IMR-90 (cell line): ENCODE data around the gene ZNF248. TPM values are rescaled to one million over a fixed set of nuclear protein-coding genes. Genes with fewer than 3 reads are reported as not detected.

Source experiments
- ATAC-seq: fragments of 200-7000 bp; cut with Tn5 transposase; 2 replicates; pipeline ENCODE4 v1.9.1; 2020; ENCODE audit warnings: low read depth, mild to moderate bottlenecking, moderate library complexity
- BruUV-seq: library from RNA; stranded (reverse); fragments of 400-500 nt; replicated peaks from 2 replicates; lab custom pipeline; 2021; lab: Mats Ljungman, UMichigan
- CTCF ChIA-PET: fragments of 300-600 bp; formaldehyde crosslinking; extraction: SDS; loops from one replicate; lab custom pipeline; 2021; ENCODE audit warnings: antibody characterized with exemption; lab: Yijun Ruan, JAX
- POLR2A ChIA-PET: fragments of 300-600 bp; sonication (Branson Sonifier 250); formaldehyde crosslinking; loops from one replicate; lab custom pipeline; 2022; ENCODE audit warnings: antibody characterized with exemption; ENCODE audit not compliant: unreplicated experiment; lab: Charles Lee
- DNase-seq: peaks from one replicate; pipeline ENCODE4 v3.0.0; 2013
- H2AFZ ChIP-seq: replicated peaks from 2 replicates; pipeline ENCODE3; 2013; ENCODE audit warnings: low read length, mild to moderate bottlenecking; ENCODE audit not compliant: poor library complexity
- H2AK5ac ChIP-seq: 2 replicates; pipeline ENCODE4 v1.6.1; 2013; ENCODE audit warnings: low read depth, low read length, inconsistent platforms
- H2AK9ac ChIP-seq: replicated peaks from 2 replicates; pipeline ENCODE3; 2013; ENCODE audit warnings: mild to moderate bottlenecking, low read depth, low read length, moderate library complexity; ENCODE audit not compliant: poor library complexity
- H2BK120ac ChIP-seq: 2 replicates; pipeline ENCODE4 v1.6.1; 2013; ENCODE audit warnings: low read depth, low read length, inconsistent platforms
- H2BK15ac ChIP-seq: 3 replicates; pipeline ENCODE4 v1.6.1; 2013; ENCODE audit warnings: low read depth, low read length, inconsistent platforms
- H2BK20ac ChIP-seq: 2 replicates; pipeline ENCODE4 v1.6.1; 2013; ENCODE audit warnings: low read depth, mild to moderate bottlenecking, inconsistent platforms, low read length, moderate library complexity
- H2BK5ac ChIP-seq: 2 replicates; pipeline ENCODE4 v1.6.1; 2013; ENCODE audit warnings: mild to moderate bottlenecking, low read depth, low read length, inconsistent platforms; ENCODE audit not compliant: poor library complexity, severe bottlenecking
- H3K14ac ChIP-seq: replicated peaks from 2 replicates; pipeline ENCODE4 v1.6.1; 2013; ENCODE audit warnings: low read depth, low read length, inconsistent platforms
- H3K18ac ChIP-seq: 2 replicates; pipeline ENCODE4 v1.6.1; 2013; ENCODE audit warnings: low read depth, low read length, control low read depth
- H3K23ac ChIP-seq: 2 replicates; pipeline ENCODE4 v1.6.1; 2013; ENCODE audit warnings: low read depth, low read length, inconsistent platforms
- H3K27ac ChIP-seq: 2 replicates; pipeline ENCODE4 v1.5.1; 2013; ENCODE audit warnings: mild to moderate bottlenecking, control low read depth, low read length; ENCODE audit not compliant: insufficient read depth
- H3K27me3 ChIP-seq: 2 replicates; pipeline ENCODE4 v1.6.1; 2013; ENCODE audit warnings: low read length; ENCODE audit not compliant: control insufficient read depth, insufficient read depth
- H3K36me3 ChIP-seq: 2 replicates; pipeline ENCODE4 v1.6.1; 2013; ENCODE audit warnings: low read length, mixed read lengths; ENCODE audit not compliant: control insufficient read depth, insufficient read depth
- H3K4ac ChIP-seq: 2 replicates; pipeline ENCODE4 v1.6.1; 2013; ENCODE audit warnings: low read depth, low read length, inconsistent platforms
- H3K4me1 ChIP-seq: 2 replicates; pipeline ENCODE4 v1.6.1; 2013; ENCODE audit warnings: low read length, mixed read lengths; ENCODE audit not compliant: control insufficient read depth, insufficient read depth
- H3K4me2 ChIP-seq: 2 replicates; pipeline ENCODE4 v1.6.1; 2013; ENCODE audit warnings: low read depth, mild to moderate bottlenecking, control low read depth, low read length, moderate library complexity
- H3K4me3 ChIP-seq: 2 replicates; pipeline ENCODE4 v1.5.1; 2013; ENCODE audit warnings: low read depth, mild to moderate bottlenecking, control low read depth, low read length, moderate library complexity; ENCODE audit not compliant: insufficient read depth
- H3K56ac ChIP-seq: 2 replicates; pipeline ENCODE4 v1.6.1; 2013; ENCODE audit warnings: low read length, inconsistent platforms; ENCODE audit not compliant: insufficient read depth; ENCODE audit errors: extremely low read depth
- H3K79me1 ChIP-seq, 2 experiments: 2 replicates each; pipeline ENCODE4 v1.6.1; 2013; ENCODE audit warnings: low read length in 2 of 2, inconsistent platforms in 1 of 2, low read depth in 1 of 2
- H3K9ac ChIP-seq: 2 replicates; pipeline ENCODE4 v1.6.1; 2013; ENCODE audit warnings: low read depth, low read length, control low read depth
- H3K9me1 ChIP-seq: 2 replicates; pipeline ENCODE4 v1.6.1; 2013; ENCODE audit warnings: low read length, inconsistent platforms; ENCODE audit not compliant: insufficient read depth
- H3K9me3 ChIP-seq: 2 replicates; pipeline ENCODE4 v1.6.1; 2013; ENCODE audit warnings: low read length; ENCODE audit not compliant: control insufficient read depth, insufficient read depth
- H4K20me1 ChIP-seq: 2 replicates; pipeline ENCODE4 v1.6.1; 2013; ENCODE audit warnings: low read length, inconsistent platforms; ENCODE audit not compliant: insufficient read depth
- H4K5ac ChIP-seq: 2 replicates; pipeline ENCODE4 v1.6.1; 2013; ENCODE audit warnings: mild to moderate bottlenecking, low read depth, low read length, control low read depth
- H4K8ac ChIP-seq, 2 experiments: 2 replicates each; pipeline ENCODE4 v1.6.1; 2013; ENCODE audit warnings: low read depth in 2 of 2, low read length in 2 of 2, control low read depth in 1 of 2, inconsistent platforms in 1 of 2
- H4K91ac ChIP-seq: 2 replicates; pipeline ENCODE4 v1.6.1; 2013; ENCODE audit warnings: low read depth, low read length, inconsistent platforms; ENCODE audit not compliant: insufficient read depth
- BHLHE40 ChIP-seq: fragments of 150-350 bp; IDR thresholded peaks from 2 replicates; pipeline ENCODE4 v1.6.1; 2016; ENCODE audit warnings: mild to moderate bottlenecking, low read depth, low read length
- CEBPB ChIP-seq: IDR thresholded peaks from 2 replicates; pipeline ENCODE4 v1.6.1; 2012; ENCODE audit warnings: low read depth, low read length, improper control_type of control experiment
- CHD1 ChIP-seq: IDR thresholded peaks from 2 replicates; pipeline ENCODE4 v1.6.1; 2012; ENCODE audit warnings: low read depth, low read length, improper control_type of control experiment
- CTCF ChIP-seq: conservative IDR thresholded peaks from 2 replicates; pipeline ENCODE4 v1.5.1; 2012; ENCODE audit warnings: mild to moderate bottlenecking, low read depth, low read length, improper control_type of control experiment
- ELK1 ChIP-seq: fragments of 150-350 bp; IDR thresholded peaks from 2 replicates; pipeline ENCODE4 v1.6.1; 2016; ENCODE audit warnings: low read depth, mild to moderate bottlenecking, low read length, moderate library complexity, borderline replicate concordance
- FOS ChIP-seq: fragments of 150-350 bp; IDR thresholded peaks from 2 replicates; pipeline ENCODE4 v1.6.1; 2016; ENCODE audit warnings: low read depth, low read length
- MAFK ChIP-seq: IDR thresholded peaks from 2 replicates; pipeline ENCODE4 v1.6.1; 2012; ENCODE audit warnings: low read depth, low read length, improper control_type of control experiment
- MAZ ChIP-seq: IDR thresholded peaks from 2 replicates; pipeline ENCODE4 v1.6.1; 2012; ENCODE audit warnings: low read depth, mild to moderate bottlenecking, low read length, improper control_type of control experiment, moderate library complexity, borderline replicate concordance
- MXI1 ChIP-seq: IDR thresholded peaks from 2 replicates; pipeline ENCODE4 v1.6.1; 2012; ENCODE audit warnings: low read depth, mild to moderate bottlenecking, low read length, moderate library complexity, borderline replicate concordance
- NFE2L2 ChIP-seq: fragments of 150-350 bp; IDR thresholded peaks from 2 replicates; pipeline ENCODE4 v1.6.1; 2016; ENCODE audit warnings: low read depth, mild to moderate bottlenecking, low read length
- POLR2A ChIP-seq: IDR thresholded peaks from 2 replicates; pipeline ENCODE4 v1.6.1; 2012; ENCODE audit warnings: mild to moderate bottlenecking, low read depth, low read length
- RAD21 ChIP-seq: IDR thresholded peaks from 2 replicates; pipeline ENCODE4 v1.6.1; 2012; ENCODE audit warnings: low read length, improper control_type of control experiment
- RCOR1 ChIP-seq: IDR thresholded peaks from 2 replicates; pipeline ENCODE4 v1.6.1; 2012; ENCODE audit warnings: mild to moderate bottlenecking, low read length, improper control_type of control experiment; ENCODE audit not compliant: insufficient replicate concordance
- RFX5 ChIP-seq: IDR thresholded peaks from 2 replicates; pipeline ENCODE4 v1.8.0; 2012; ENCODE audit warnings: low read depth, mild to moderate bottlenecking, low read length, moderate library complexity
- SMC3 ChIP-seq: fragments of 150-350 bp; IDR thresholded peaks from 2 replicates; pipeline ENCODE4 v1.6.1; 2016; ENCODE audit warnings: low read depth, mild to moderate bottlenecking, antibody characterized with exemption, low read length, moderate library complexity
- USF2 ChIP-seq: fragments of 150-350 bp; IDR thresholded peaks from 2 replicates; pipeline ENCODE4 v1.6.1; 2017; ENCODE audit warnings: mild to moderate bottlenecking, antibody characterized with exemption, low read length, low read depth
- WGBS, 2 experiments: methylation state at CpG; one replicate each; pipeline versions ENCODE4 v1.1.5 to v1.1.7; 2013; ENCODE audit warnings: missing lambda C conversion rate in 2 of 2; ENCODE audit not compliant: insufficient read length in 1 of 2; ENCODE audit errors: extremely low coverage in 2 of 2; 5-methylcytosine and 5-hydroxymethylcytosine counted together
- dilution Hi-C: fragments of 300-500 bp; cut with HindIII; formaldehyde crosslinking; loops from one replicate; pipeline ENCODE4 v1.14.3; 2018; ENCODE audit warnings: low sequenced_read_pairs; ENCODE audit not compliant: unreplicated experiment
- in situ Hi-C: fragments of 300-500 bp; cut with MboI; formaldehyde crosslinking; loops from 3 replicates; pipeline ENCODE4 v1.14.3; 2019; ENCODE audit warnings: low sequenced_read_pairs, inconsistent platforms, mixed read lengths
- intact Hi-C: fragments of 100-400 bp; cut with micrococcal nuclease; formaldehyde crosslinking; loops from 2 replicates; pipeline ENCODE4 v1.10.0; 2022
- polyA plus RNA-seq, 3 experiments: library from polyadenylated mRNA; depleted of rRNA; stranded (reverse); fragments of >200 nt; gene quantifications; 2 replicates each; pipeline ENCODE4 v1.2.3, GENCODE V29; 2012; ENCODE audit warnings: low replicate concordance in 1 of 3
- total RNA-seq: library from RNA; depleted of rRNA; stranded (reverse); fragments of >200 nt; gene quantifications from 2 replicates; pipeline ENCODE4 v1.2.3, GENCODE V29; 2012

Gene ZNF248
- total and polyA plus RNA-seq, 2 of the 4 experiments (the other 2 are of a cell fraction), result 5.1 to 5.7 TPM

- Histone ChIP-seq H4K20me1 (no peaks in the 10 kb centered on the region), H3K27ac (no peak overlapping the region), H3K9me3 (peaks cover 24% of the 10 kb centered on the region), H2BK5ac (no peak overlapping the region), H2AFZ (no peak overlapping the region), H3K23ac (no peak overlapping the region), H4K8ac (no peak overlapping the region), H2BK120ac (no peak overlapping the region), H3K9me1 (no peaks in the 10 kb centered on the region), H3K36me3 (peaks cover 24% of the 10 kb centered on the region), H2BK20ac (no peak overlapping the region), H4K5ac (no peak overlapping the region), H3K4me3 (no peak overlapping the region), H3K4me1 (no peaks in the 10 kb centered on the region), H3K27me3 (no peaks in the 10 kb centered on the region), H3K14ac (no peak overlapping the region), H3K9ac (no peak overlapping the region), H3K56ac (no peak overlapping the region), H2AK9ac (no peak overlapping the region), H2BK15ac (no peak overlapping the region), H3K18ac (no peak overlapping the region), H3K4ac (no peak overlapping the region), H4K91ac (no peak overlapping the region), H3K79me1 (no peaks in the 10 kb centered on the region), H3K4me2 (no peak overlapping the region), H2AK5ac (no peak overlapping the region)
- in situ Hi-C loops, result no loop called here
- BruUV-seq, result no TSS peak
- dilution Hi-C loops, result no loop called here
- ATAC-seq (no peak), DNase-seq (no peak)
- no CpG with 5 or more reads among the region's 4 CpGs for WGBS, 2 experiments
- ChIA-PET POLR2A (no interaction called here), CTCF (no interaction called here)
- intact Hi-C loops, result no loop called here
- TF ChIP-seq FOS, result no peak
- TF ChIP-seq RCOR1, result no peak
- no peak for TF ChIP-seq USF2
- TF ChIP-seq RAD21, result no peak
- TF ChIP-seq CHD1, result no peak
- TF ChIP-seq POLR2A, result no peak
- TF ChIP-seq CTCF, result no peak
- TF ChIP-seq SMC3, result no peak
- no peak for TF ChIP-seq MXI1
- no peak for TF ChIP-seq NFE2L2
- TF ChIP-seq BHLHE40, result no peak
- TF ChIP-seq CEBPB, result no peak
- TF ChIP-seq MAFK, result no peak
- TF ChIP-seq MAZ, result no peak
- TF ChIP-seq RFX5, result no peak
- TF ChIP-seq ELK1, result no peak
Observed at GRCh38 chr10:37831495-37832333, 25.7 kb downstream of the ZNF248 start.
